ENCODE measurements around the gene EIF5B. TPM values are rescaled to one million over a fixed set of nuclear protein-coding genes. Genes with fewer than 3 reads are reported as not detected.
A peak's percentile ranks its signal among the peaks of the same experiment; 100 is the strongest.
"Not testable (repeated sequence)": the region's sequence is repeated elsewhere in the genome, so short reads cannot be mapped to it uniquely, and the experiment has no call there.

EIF5B gene
- 100 to 1,000 TPM in 1 of 12 donors, 10 to 100 TPM in 11; 51.4 to 149 (median 59.1) TPM for polyA plus RNA-seq (ENCODE audit: insufficient read length in 12 of 12)
- long read RNA-seq, donor 1, partial matches to known transcripts = 164 of 189 reads
- long read RNA-seq, donor 1, other reads (novel, unspliced or antisense) = 25 of 189 reads
- long read RNA-seq, donor 2, partial matches to known transcripts = 155 of 155 reads
- long read RNA-seq, donor 2, other reads (novel, unspliced or antisense) = 0 of 155 reads
- long read RNA-seq, donor 3, partial matches to known transcripts = 38 of 38 reads
- long read RNA-seq, donor 3, other reads (novel, unspliced or antisense) = 0 of 38 reads
- long read RNA-seq, donor 4, partial matches to known transcripts = 51 of 52 reads
- long read RNA-seq, donor 4, other reads (novel, unspliced or antisense) = 0 of 52 reads
- long read RNA-seq, donor 5, full-length matches to known transcripts = 5 of 104 reads
- long read RNA-seq, donor 5, partial matches to known transcripts = 99 of 104 reads
- long read RNA-seq, donor 5, other reads (novel, unspliced or antisense) = 0 of 104 reads
- long read RNA-seq, donor 6, partial matches to known transcripts = 69 of 71 reads
- long read RNA-seq, donor 6, other reads (novel, unspliced or antisense) = 0 of 71 reads
- long read RNA-seq, donor 7, partial matches to known transcripts = 55 of 56 reads
- long read RNA-seq, donor 7, other reads (novel, unspliced or antisense) = 0 of 56 reads
- long read RNA-seq, donor 8, full-length matches to known transcripts = 1 of 115 reads
- long read RNA-seq, donor 8, partial matches to known transcripts = 114 of 115 reads
- long read RNA-seq, donor 8, other reads (novel, unspliced or antisense) = 0 of 115 reads
- long read RNA-seq, donor 9, partial matches to known transcripts = 15 of 15 reads
- long read RNA-seq, donor 9, other reads (novel, unspliced or antisense) = 0 of 15 reads
- long read RNA-seq, donor 10, partial matches to known transcripts = 132 of 133 reads
- long read RNA-seq, donor 10, other reads (novel, unspliced or antisense) = 0 of 133 reads
- long read RNA-seq, donor 11, partial matches to known transcripts = 78 of 79 reads
- long read RNA-seq, donor 11, other reads (novel, unspliced or antisense) = 0 of 79 reads

- peak; percentile 97 for DNase-seq
Observed at GRCh38 chr2:99337113-99338028, at the start of gene EIF5B. TSS of gene EIF5B (plus strand) at chr2:99337389. CDS start at chr2:99337555, 166 bp downstream.

- no peak for DNase-seq
Observed at GRCh38 chr2:99297994-99298393, 39.2 kb upstream of the EIF5B start.

GRCh38 chr2:99299580-99299979 lies 37.6 kb upstream of the EIF5B start:
- DNase-seq = no peak

GRCh38 chr2:99301097-99301496 lies 36.1 kb upstream of the EIF5B start, which contains the start of gene LYG1:
TSS of gene LYG1 (minus strand) at chr2:99301197. CDS start at chr2:99295670, 5,527 bp downstream.
- not testable (repeated sequence) for DNase-seq

GRCh38 chr2:99317161-99317872 lies 19.9 kb upstream of the EIF5B start:
- DNase-seq = no peak

- not testable (repeated sequence) for DNase-seq
Observed at GRCh38 chr2:99317873-99318200, 19.4 kb upstream of the EIF5B start.

GRCh38 chr2:99325384-99325783 lies 11.8 kb upstream of the EIF5B start:
- no peak for DNase-seq

- DNase-seq = peak; percentile 100
Observed at GRCh38 chr2:99335911-99336803, 1.0 kb upstream of the EIF5B start, which contains the start of gene TXNDC9. TSS of gene TXNDC9 (minus strand) at chr2:99336333. CDS start at chr2:99333210, 3,123 bp downstream.

GRCh38 chr2:99336804-99337112 lies 431 bp upstream of the EIF5B start:
- no peak for DNase-seq

GRCh38 chr2:99338029-99338585 lies 918 bp downstream of the EIF5B start:
- peak; percentile 11 for DNase-seq

- no peak for DNase-seq
Observed at GRCh38 chr2:99340669-99341236, 3.6 kb downstream of the EIF5B start.

GRCh38 chr2:99342536-99342935 lies 5.3 kb downstream of the EIF5B start:
- no peak for DNase-seq

GRCh38 chr2:99345446-99345845 lies 8.3 kb downstream of the EIF5B start:
- DNase-seq = not testable (repeated sequence)

- DNase-seq = no peak
Observed at GRCh38 chr2:99346218-99346617, 9.0 kb downstream of the EIF5B start.

- DNase-seq = no peak
Observed at GRCh38 chr2:99348173-99348572, 11.0 kb downstream of the EIF5B start.

- DNase-seq = no peak
Observed at GRCh38 chr2:99350194-99350593, 13.0 kb downstream of the EIF5B start.

GRCh38 chr2:99354070-99354469 lies 16.9 kb downstream of the EIF5B start:
- no peak for DNase-seq

- not testable (repeated sequence) for DNase-seq
Observed at GRCh38 chr2:99354825-99355224, 17.6 kb downstream of the EIF5B start.

- DNase-seq = no peak
Observed at GRCh38 chr2:99356853-99357252, 19.7 kb downstream of the EIF5B start.

Data from muscle of arm (tissue), 14 donors.